Measurements from ENCODE around the gene TENT5C. TPM values are rescaled to one million over a fixed set of nuclear protein-coding genes. Genes with fewer than 3 reads are reported as not detected.

Gene TENT5C
- polyA plus RNA-seq, 3 donors, result 2.6 to 3.4 (median 3.2) TPM

- no peak for DNase-seq (ENCODE audit: low read depth in 3 of 3, low spot score in 2 of 3)
Measured at GRCh38 chr1:117671781-117672501, 66.1 kb downstream of the TENT5C start.

GRCh38 chr1:117672756-117673155 is 66.9 kb downstream of the TENT5C start:
- DNase-seq (ENCODE audit: low read depth in 3 of 3, low spot score in 2 of 3), result no peak

GRCh38 chr1:117673405-117673804 is 67.6 kb downstream of the TENT5C start:
- DNase-seq (ENCODE audit: low read depth in 3 of 3, low spot score in 2 of 3), result no peak

GRCh38 chr1:117674521-117675400 is 68.9 kb downstream of the TENT5C start:
- no peak for DNase-seq (ENCODE audit: low read depth in 3 of 3, low spot score in 2 of 3)

- DNase-seq (ENCODE audit: low read depth in 3 of 3, low spot score in 2 of 3), result no peak
Measured at GRCh38 chr1:117675907-117676430, 70.1 kb downstream of the TENT5C start.

- DNase-seq (ENCODE audit: low read depth in 3 of 3, low spot score in 2 of 3), result no peak
Measured at GRCh38 chr1:117676615-117677130, 70.8 kb downstream of the TENT5C start.

Other genes with a start within 250 kb of the TENT5C start
- 10 to 100 TPM; 47.2 to 51.4 (median 48.7) TPM for gene MAN1A2, start 238.6 kb upstream of the TENT5C start, polyA plus RNA-seq (ENCODE audit: insufficient read length in 3 of 3)

Measured in right renal cortex interstitium (tissue), 3 donors.